GM18511 (cell line): ENCODE data around the gene RGMA.
"Not testable (repeated sequence)": the region's sequence is repeated elsewhere in the genome, so short reads cannot be mapped to it uniquely, and the experiment has no call there.

Experiments used
- ATAC-seq: cut with Tn5 transposase; IDR thresholded peaks from one replicate; pipeline ENCODE4 v1.9.1; 2021; ENCODE audit warnings: mild to moderate bottlenecking, moderate library complexity; ENCODE audit not compliant: unreplicated experiment

The RGMA gene

GRCh38 chr15:93068581-93069199 is 20.3 kb downstream of the RGMA start:
- no peak for ATAC-seq

- no peak for ATAC-seq
Measured at GRCh38 chr15:93067649-93068085, 21.3 kb downstream of the RGMA start.

GRCh38 chr15:93066834-93067648 is 22.0 kb downstream of the RGMA start:
- no peak for ATAC-seq

GRCh38 chr15:93066224-93066681 is 22.8 kb downstream of the RGMA start:
- ATAC-seq, result no peak

- ATAC-seq, result no peak
Measured at GRCh38 chr15:93065641-93066045, 23.4 kb downstream of the RGMA start.

GRCh38 chr15:93063796-93064690 is 25.0 kb downstream of the RGMA start:
- ATAC-seq, result no peak

- no peak for ATAC-seq
Measured at GRCh38 chr15:93063262-93063671, 25.7 kb downstream of the RGMA start.

- not testable (repeated sequence) for ATAC-seq
Measured at GRCh38 chr15:93062628-93063261, 26.3 kb downstream of the RGMA start.

GRCh38 chr15:93060336-93061248 is 28.4 kb downstream of the RGMA start:
- ATAC-seq, result no peak

GRCh38 chr15:93059442-93059841 is 29.6 kb downstream of the RGMA start:
- ATAC-seq, result no peak

GRCh38 chr15:93058904-93059427 is 30.0 kb downstream of the RGMA start:
- no peak for ATAC-seq

- ATAC-seq, result no peak
Measured at GRCh38 chr15:93058128-93058527, 30.9 kb downstream of the RGMA start.

- ATAC-seq, result no peak
Measured at GRCh38 chr15:93057618-93058017, 31.4 kb downstream of the RGMA start.

GRCh38 chr15:93056836-93057235 is 32.2 kb downstream of the RGMA start:
- ATAC-seq, result no peak

GRCh38 chr15:93055211-93055610 is 33.8 kb downstream of the RGMA start:
- no peak for ATAC-seq

GRCh38 chr15:93052090-93052879 is 36.7 kb downstream of the RGMA start:
- ATAC-seq, result no peak

- ATAC-seq, result no peak
Measured at GRCh38 chr15:93051236-93052089, 37.5 kb downstream of the RGMA start.

- ATAC-seq, result no peak
Measured at GRCh38 chr15:93050648-93051047, 38.4 kb downstream of the RGMA start.
